HepG2 (cell line): ENCODE data around the gene DALRD3. TPM values are rescaled to one million over a fixed set of nuclear protein-coding genes. Genes with fewer than 3 reads are reported as not detected.

Experiments used
- AHR ChIP-seq: IDR thresholded peaks from 2 replicates; pipeline ENCODE4 v1.6.1; 2018; ENCODE audit warnings: missing genetic modification reagents, missing compliant biosample characterization
- CC2D1A ChIP-seq: sonication (generic); formaldehyde crosslinking; IDR thresholded peaks from 2 replicates; pipeline ENCODE4 v1.8.1; 2023; ENCODE audit warnings: mild to moderate bottlenecking, missing genetic modification reagents
- CENPX ChIP-seq: sonication (generic); formaldehyde crosslinking; IDR thresholded peaks from 2 replicates; pipeline ENCODE4 v1.9.0; 2021; ENCODE audit warnings: mild to moderate bottlenecking, missing genetic modification reagents, moderate library complexity
- DMAP1 ChIP-seq: IDR thresholded peaks from 2 replicates; pipeline ENCODE4 v1.6.1; 2016
- ELF4 ChIP-seq: sonication (generic); formaldehyde crosslinking; IDR thresholded peaks from 2 replicates; pipeline ENCODE4 v1.5.0; 2020; ENCODE audit warnings: missing genetic modification reagents, mild to moderate bottlenecking, moderate library complexity, borderline replicate concordance
- FOXA1 ChIP-seq, 2 experiments: fragments of 450-650 bp in 1 of 2; sonication (generic) in 1 of 2; formaldehyde crosslinking in 1 of 2; IDR thresholded peaks; 2 replicates each; pipeline versions ENCODE4 v1.4.0 to v1.6.1; 2016 to 2020; ENCODE audit warnings: missing genetic modification reagents in 1 of 2
- GATAD1 ChIP-seq: IDR thresholded peaks from 2 replicates; pipeline ENCODE4 v1.6.1; 2016; ENCODE audit warnings: missing genetic modification reagents, missing compliant biosample characterization
- GTF2F1 ChIP-seq: fragments of 150-350 bp; IDR thresholded peaks from 2 replicates; pipeline ENCODE4 v1.6.1; 2014; ENCODE audit warnings: low read length
- JDP2 ChIP-seq: sonication (generic); formaldehyde crosslinking; IDR thresholded peaks from 2 replicates; pipeline ENCODE4 v1.8.1; 2022; ENCODE audit warnings: missing genetic modification reagents, borderline replicate concordance
- KAT8 ChIP-seq: IDR thresholded peaks from 2 replicates; pipeline ENCODE4 v1.6.1; 2016; ENCODE audit warnings: missing genetic modification reagents, missing compliant biosample characterization
- MAX ChIP-seq: IDR thresholded peaks from 2 replicates; pipeline ENCODE4 v1.6.1; 2012; ENCODE audit warnings: inconsistent platforms
- NCOA1 ChIP-seq: sonication (generic); formaldehyde crosslinking; IDR thresholded peaks from 2 replicates; pipeline ENCODE4 v1.9.0; 2021; ENCODE audit warnings: missing genetic modification reagents
- NFE2 ChIP-seq: sonication (generic); formaldehyde crosslinking; IDR thresholded peaks from 2 replicates; pipeline ENCODE4 v1.4.0; 2020; ENCODE audit warnings: missing genetic modification reagents
- NKX3-1 ChIP-seq: sonication (generic); formaldehyde crosslinking; IDR thresholded peaks from 2 replicates; pipeline ENCODE4 v1.5.0; 2020; ENCODE audit warnings: missing genetic modification reagents
- PAF1 ChIP-seq: IDR thresholded peaks from 2 replicates; pipeline ENCODE4 v1.6.1; 2016; ENCODE audit warnings: missing genetic modification reagents, missing compliant biosample characterization
- PRDM15 ChIP-seq: sonication (generic); formaldehyde crosslinking; IDR thresholded peaks from 2 replicates; pipeline ENCODE4 v1.4.0; 2020; ENCODE audit warnings: missing genetic modification reagents
- REL ChIP-seq: sonication (generic); formaldehyde crosslinking; conservative IDR thresholded peaks from 2 replicates; pipeline ENCODE4 v1.8.0; 2022; ENCODE audit warnings: mild to moderate bottlenecking, missing genetic modification reagents, moderate library complexity
- RFXAP ChIP-seq: sonication (generic); formaldehyde crosslinking; IDR thresholded peaks from 2 replicates; pipeline ENCODE4 v1.4.0; 2020; ENCODE audit warnings: missing genetic modification reagents, borderline replicate concordance
- SAP130 ChIP-seq: IDR thresholded peaks from 2 replicates; pipeline ENCODE4 v1.6.1; 2016; ENCODE audit warnings: low read depth
- SOX5 ChIP-seq: IDR thresholded peaks from 2 replicates; pipeline ENCODE4 v1.6.1; 2016; ENCODE audit warnings: borderline replicate concordance
- ZBTB44 ChIP-seq: sonication (generic); formaldehyde crosslinking; IDR thresholded peaks from 2 replicates; pipeline ENCODE4 v1.4.0; 2020; ENCODE audit warnings: missing genetic modification reagents
- ZBTB7B ChIP-seq: sonication (generic); formaldehyde crosslinking; IDR thresholded peaks from 2 replicates; pipeline ENCODE4 v1.4.0; 2020; ENCODE audit warnings: missing genetic modification reagents
- ZNF24 ChIP-seq: fragments of 450-650 bp; IDR thresholded peaks from 2 replicates; pipeline ENCODE4 v1.6.1; 2017; ENCODE audit warnings: antibody characterized with exemption, mild to moderate bottlenecking
- ZNF564 ChIP-seq: sonication (generic); formaldehyde crosslinking; IDR thresholded peaks from 2 replicates; pipeline ENCODE4 v1.8.1; 2023; ENCODE audit warnings: mild to moderate bottlenecking, missing genetic modification reagents
- ZNF773 ChIP-seq: sonication (generic); formaldehyde crosslinking; IDR thresholded peaks from 2 replicates; pipeline ENCODE4 v1.4.0; 2020; ENCODE audit warnings: missing genetic modification reagents, borderline replicate concordance
- ZNF891 ChIP-seq: sonication (generic); formaldehyde crosslinking; IDR thresholded peaks from 2 replicates; pipeline ENCODE4 v1.5.0; 2020; ENCODE audit warnings: mild to moderate bottlenecking, missing genetic modification reagents
- ZSCAN12 ChIP-seq: sonication (generic); formaldehyde crosslinking; IDR thresholded peaks from 2 replicates; pipeline ENCODE4 v1.9.0; 2021; ENCODE audit warnings: mild to moderate bottlenecking, missing genetic modification reagents
- ZSCAN30 ChIP-seq: sonication (generic); formaldehyde crosslinking; IDR thresholded peaks from 2 replicates; pipeline ENCODE4 v1.5.0; 2020; ENCODE audit warnings: mild to moderate bottlenecking, missing genetic modification reagents
- polyA plus RNA-seq, 8 experiments: library from polyadenylated mRNA; depleted of rRNA in 3 of 8; stranded (reverse) in 7 of 8; unstranded in 1 of 8; fragments of >200 nt; fragmentation: Illumina TruSeq in 4 of 8; extraction: Trizol in 4 of 8; gene quantifications; 2 replicates each; pipeline versions ENCODE4 v1.2.1 to v1.2.3, GENCODE V29; 2011 to 2016; ENCODE audit warnings: low read depth in 4 of 8, missing spikeins in 1 of 8, mixed read lengths in 1 of 8; ENCODE audit not compliant: insufficient read depth in 1 of 8
- total RNA-seq, 5 experiments: library from RNA; depleted of rRNA; stranded (reverse); fragments of >200 nt; fragmentation: Illumina TruSeq; extraction: Trizol; gene quantifications; 2 replicates each; pipeline ENCODE4 v1.2.3, GENCODE V29; 2016; ENCODE audit warnings: low read depth in 1 of 5

DALRD3 gene
- total and polyA plus RNA-seq, 2 of the 13 experiments (the other 11 are each of a cell fraction or from before 2014, with no cell fraction given): 19.9 to 36.5 TPM

GRCh38 chr3:49028673-49029562 is 10.5 kb upstream of the DALRD3 start, which contains the start of gene IMPDH2 (continued):
- TF ChIP-seq ZNF564 (CRISPR knock-in tag) (peak; percentile 61; the same call in 1 of the 2 replicates), ZBTB44 (CRISPR knock-in tag) (no peak; the same call in 1 of the 2 replicates), PRDM15 (CRISPR knock-in tag) (no peak), JDP2 (no peak), ZSCAN30 (peak; percentile 58; the same call in 1 of the 2 replicates), CC2D1A (no peak), ELF4 (CRISPR knock-in tag) (no peak), FOXA1 (IDR thresholded peaks at IDR 0.05) (no peak), FOXA1 (CRISPR knock-in tag; IDR thresholded peaks at IDR 0.05) (peak; percentile 65), GTF2F1 (no peak), NFE2 (CRISPR knock-in tag) (no peak), SOX5 (CRISPR knock-in tag) (peak; percentile 52), MAX (peak; percentile 97), AHR (CRISPR knock-in tag) (peak; percentile 92; the same call in 1 of the 2 replicates), PAF1 (CRISPR knock-in tag) (peak; percentile 97), ZSCAN12 (CRISPR knock-in tag) (peak; percentile 60; the same call in 1 of the 2 replicates), ZNF891 (CRISPR knock-in tag) (peak; percentile 92), NCOA1 (CRISPR knock-in tag) (no peak), DMAP1 (peak; percentile 97), REL (peak; percentile 91; the same call in 1 of the 2 replicates), ZNF24 (no peak), GATAD1 (CRISPR knock-in tag) (peak; percentile 90), KAT8 (CRISPR knock-in tag) (peak; percentile 94), NKX3-1 (CRISPR knock-in tag) (peak; percentile 91), ZBTB7B (CRISPR knock-in tag) (peak; percentile 86), SAP130 (peak; percentile 92), RFXAP (CRISPR knock-in tag) (peak; percentile 93), CENPX (CRISPR knock-in tag) (no peak), ZNF773 (CRISPR knock-in tag) (peak; percentile 70; the same call in 1 of the 2 replicates)
